Mesothelial cell of epicardium (in vitro differentiated cells): ENCODE data around the gene PRSS23. TPM values are rescaled to one million over a fixed set of nuclear protein-coding genes. Genes with fewer than 3 reads are reported as not detected.

ENCODE experiments used
- DNase-seq, 2 experiments: peaks; one replicate each; pipeline ENCODE4 v3.0.0; 2021; ENCODE audit warnings: low spot score in 2 of 2; ENCODE audit not compliant: unreplicated experiment in 2 of 2
- H3K27ac Mint-ChIP-seq: 2 replicates; pipeline ENCODE4 v1.8.0; 2021; ENCODE audit warnings: mixed read lengths
- H3K27me3 Mint-ChIP-seq: 2 replicates; pipeline ENCODE4 v1.8.0; 2021; ENCODE audit warnings: low read depth, mixed read lengths
- H3K36me3 Mint-ChIP-seq: 2 replicates; pipeline ENCODE4 v1.8.0; 2021; ENCODE audit warnings: mixed read lengths
- H3K4me1 Mint-ChIP-seq: 2 replicates; pipeline ENCODE4 v1.8.0; 2021; ENCODE audit warnings: mixed read lengths
- H3K4me3 Mint-ChIP-seq: 2 replicates; pipeline ENCODE4 v1.8.0; 2021; ENCODE audit warnings: mild to moderate bottlenecking, moderate library complexity, mixed read lengths
- H3K9me3 Mint-ChIP-seq: 2 replicates; pipeline ENCODE4 v1.8.0; 2021; ENCODE audit warnings: mixed read lengths
- CTCF ChIP-seq: fragments of 200-600 bp; sonication (generic); IDR thresholded peaks from one replicate; pipeline ENCODE4 v1.5.0; 2021; ENCODE audit warnings: antibody characterized with exemption; ENCODE audit not compliant: unreplicated experiment
- total RNA-seq: library from RNA; stranded (reverse); gene quantifications from 3 replicates; pipeline ENCODE4 v1.2.1, GENCODE V29; 2021

Gene PRSS23
- total RNA-seq, 1 donor from 2014 or later, result 29.4 TPM

GRCh38 chr11:86806903-86807302 lies 6.6 kb downstream of the PRSS23 start:
- Mint-ChIP-seq H3K36me3 (peaks cover 17% of the 10 kb centered on the region), H3K9me3 (no peaks in the 10 kb centered on the region), H3K27me3 (no peaks in the 10 kb centered on the region), H3K4me1 (peaks cover 56% of the 10 kb centered on the region), H3K27ac (no peak overlapping the region), H3K4me3 (no peak overlapping the region)
- no peak for DNase-seq
- TF ChIP-seq CTCF, result no peak

DNA sequence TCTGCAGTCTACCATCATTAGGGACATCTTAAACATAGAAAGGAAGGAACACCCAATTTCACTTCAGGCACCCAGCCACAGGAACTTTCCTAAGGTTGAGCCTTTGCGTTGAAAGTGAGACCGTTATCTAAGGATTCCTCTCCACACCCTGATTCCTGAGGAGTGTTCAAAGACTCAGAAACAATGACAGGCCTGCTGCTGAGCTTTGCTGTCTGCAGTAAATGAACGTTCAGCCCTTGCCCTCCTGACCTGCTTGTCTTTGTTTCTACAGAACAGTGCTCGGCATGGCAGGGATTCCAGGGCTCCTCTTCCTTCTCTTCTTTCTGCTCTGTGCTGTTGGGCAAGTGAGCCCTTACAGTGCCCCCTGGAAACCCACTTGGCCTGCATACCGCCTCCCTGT lies 7.0 kb downstream of the PRSS23 start:
- H3K4me3 Mint-ChIP-seq, result no peak overlapping the region
- no peaks in the 10 kb centered on the region for H3K27me3 Mint-ChIP-seq
- DNase-seq, result no peak
- TF ChIP-seq CTCF, result no peak
- peaks cover 17% of the 10 kb centered on the region for H3K36me3 Mint-ChIP-seq
- H3K27ac Mint-ChIP-seq, result no peak overlapping the region
- H3K9me3 Mint-ChIP-seq, result no peaks in the 10 kb centered on the region
- H3K4me1 Mint-ChIP-seq, result peaks cover 56% of the 10 kb centered on the region

GRCh38 chr11:86809561-86809960 lies 9.2 kb downstream of the PRSS23 start:
- peaks cover 39% of the 10 kb centered on the region for H3K4me1 Mint-ChIP-seq
- no peak overlapping the region for H3K4me3 Mint-ChIP-seq
- TF ChIP-seq CTCF, result no peak
- H3K27ac Mint-ChIP-seq, result no peak overlapping the region
- H3K36me3 Mint-ChIP-seq, result peaks cover 17% of the 10 kb centered on the region
- no peaks in the 10 kb centered on the region for H3K9me3 Mint-ChIP-seq
- DNase-seq, result no peak
- no peaks in the 10 kb centered on the region for H3K27me3 Mint-ChIP-seq

- no peak for TF ChIP-seq CTCF
- no peaks in the 10 kb centered on the region for H3K27me3 Mint-ChIP-seq
- no peak overlapping the region for H3K4me3 Mint-ChIP-seq
- peaks cover 34% of the 10 kb centered on the region for H3K4me1 Mint-ChIP-seq
- peaks cover 17% of the 10 kb centered on the region for H3K36me3 Mint-ChIP-seq
- no peaks in the 10 kb centered on the region for H3K9me3 Mint-ChIP-seq
- DNase-seq, result no peak
- H3K27ac Mint-ChIP-seq, result peak overlapping the region; percentile 48
These were observed 9.9 kb downstream of the PRSS23 start for GRCh38 chr11:86810288-86810687.

- no peak for DNase-seq
- Mint-ChIP-seq H3K27me3 (no peaks in the 10 kb centered on the region), H3K4me3 (no peak overlapping the region), H3K36me3 (peaks cover 17% of the 10 kb centered on the region), H3K9me3 (no peaks in the 10 kb centered on the region), H3K4me1 (peaks cover 44% of the 10 kb centered on the region), H3K27ac (no peak overlapping the region)
- TF ChIP-seq CTCF, result no peak
These were observed 11.4 kb downstream of the PRSS23 start for GRCh38 chr11:86811637-86812321.

GRCh38 chr11:86812322-86812670 lies 12.0 kb downstream of the PRSS23 start:
- peaks cover 45% of the 10 kb centered on the region for H3K4me1 Mint-ChIP-seq
- TF ChIP-seq CTCF, result no peak
- H3K27ac Mint-ChIP-seq, result no peak overlapping the region
- no peaks in the 10 kb centered on the region for H3K27me3 Mint-ChIP-seq
- H3K36me3 Mint-ChIP-seq, result peaks cover 13% of the 10 kb centered on the region
- no peak for DNase-seq
- no peaks in the 10 kb centered on the region for H3K9me3 Mint-ChIP-seq
- H3K4me3 Mint-ChIP-seq, result no peak overlapping the region
